Measurements from ENCODE around the gene ATP5MG. TPM values are rescaled to one million over a fixed set of nuclear protein-coding genes. Genes with fewer than 3 reads are reported as not detected.

ATP5MG gene
- polyA plus RNA-seq, 3 donors = 257 to 688 (median 648) TPM

- no peaks in the 10 kb centered on the region for H3K27me3 Mint-ChIP-seq (ENCODE audit: low read depth in 3 of 3)
- 100% methylated on average over 1 of the region's 4 CpGs for WGBS (ENCODE audit: insufficient coverage)
- H4K20me1 ChIP-seq (ENCODE audit: insufficient read depth, low read length) = peaks cover 99% of the 10 kb centered on the region
- H3K4me1 ChIP-seq (ENCODE audit: control insufficient read depth in 1 of 2, insufficient read depth in 2 of 2, low read length in 2 of 2) = peaks cover 0 to 5% of the 10 kb centered on the region in 2 donors
- no peaks in the 10 kb centered on the region for H3K9me3 Mint-ChIP-seq
- H3K4me3 Mint-ChIP-seq = no peak overlapping the region
- H3K36me3 Mint-ChIP-seq = peaks cover 16 to 41% of the 10 kb centered on the region in 2 donors
- no peak overlapping the region for H3K27ac ChIP-seq (ENCODE audit: low read depth in 1 of 2, low read length in 2 of 2)
- H3K27me3 ChIP-seq (ENCODE audit: control insufficient read depth in 2 of 2, insufficient read depth in 2 of 2, low read length in 2 of 2) = no peaks in the 10 kb centered on the region
- no peak overlapping the region for H3K9ac ChIP-seq (ENCODE audit: insufficient read depth, low read length, poor library complexity, severe bottlenecking)
- no peak overlapping the region for H3K4me3 ChIP-seq (replicated peaks in 1 of 3; ENCODE audit: low read depth in 2 of 3, low read length in 3 of 3)
- no peak for DNase-seq
- no peak overlapping the region for H3K27ac Mint-ChIP-seq
- peaks cover 2 to 24% of the 10 kb centered on the region in 2 donors for H3K36me3 ChIP-seq (replicated peaks in 1 of 2; ENCODE audit: control insufficient read depth in 1 of 2, insufficient read depth in 2 of 2, low read length in 2 of 2)
- peaks cover 99% of the 10 kb centered on the region for H3K79me2 ChIP-seq (ENCODE audit: insufficient read depth, low read length)
- intact Hi-C loops (cut with micrococcal nuclease) = no loop called here
- no peak overlapping the region for H2AFZ ChIP-seq (ENCODE audit: insufficient read depth, low read depth, low read length, poor library complexity, severe bottlenecking)
- TF ChIP-seq CTCF (IDR thresholded peaks at IDR 0.05) = no peak
- H3K4me2 ChIP-seq (replicated peaks; ENCODE audit: extremely low read depth, low read length, poor library complexity, severe bottlenecking) = no peak overlapping the region
- peaks cover 9% of the 10 kb centered on the region for H3K4me1 Mint-ChIP-seq
- no peaks in the 10 kb centered on the region for H3K9me3 ChIP-seq (replicated peaks in 1 of 2; ENCODE audit: control insufficient read depth in 1 of 2, insufficient read depth in 1 of 2, low read length in 2 of 2)
Observed at GRCh38 chr11:118449316-118449918, 48.0 kb downstream of the ATP5MG start.

GRCh38 chr11:118450451-118450850, 49.0 kb downstream of the ATP5MG start:
- Histone ChIP-seq H3K4me2 (replicated peaks; ENCODE audit: extremely low read depth, low read length, poor library complexity, severe bottlenecking) (no peak overlapping the region), H2AFZ (ENCODE audit: insufficient read depth, low read depth, low read length, poor library complexity, severe bottlenecking) (no peak overlapping the region), H3K4me1 (ENCODE audit: control insufficient read depth in 1 of 2, insufficient read depth in 2 of 2, low read length in 2 of 2) (peaks cover 0 to 5% of the 10 kb centered on the region in 2 donors), H3K9ac (ENCODE audit: insufficient read depth, low read length, poor library complexity, severe bottlenecking) (no peak overlapping the region), H4K20me1 (ENCODE audit: insufficient read depth, low read length) (peaks cover 99% of the 10 kb centered on the region), H3K4me3 (replicated peaks in 1 of 3; ENCODE audit: low read depth in 2 of 3, low read length in 3 of 3) (no peak overlapping the region), H3K36me3 (replicated peaks in 1 of 2; ENCODE audit: control insufficient read depth in 1 of 2, insufficient read depth in 2 of 2, low read length in 2 of 2) (peaks cover 2 to 19% of the 10 kb centered on the region in 2 donors), H3K27me3 (ENCODE audit: control insufficient read depth in 2 of 2, insufficient read depth in 2 of 2, low read length in 2 of 2) (no peaks in the 10 kb centered on the region), H3K9me3 (replicated peaks in 1 of 2; ENCODE audit: control insufficient read depth in 1 of 2, insufficient read depth in 1 of 2, low read length in 2 of 2) (no peaks in the 10 kb centered on the region), H3K27ac (ENCODE audit: low read depth in 1 of 2, low read length in 2 of 2) (no peak overlapping the region), H3K79me2 (ENCODE audit: insufficient read depth, low read length) (peaks cover 99% of the 10 kb centered on the region)
- no peak overlapping the region for H3K27ac Mint-ChIP-seq
- H3K9me3 Mint-ChIP-seq = no peaks in the 10 kb centered on the region
- H3K36me3 Mint-ChIP-seq = peaks cover 14 to 36% of the 10 kb centered on the region in 2 donors
- WGBS (ENCODE audit: insufficient coverage) = no CpG with 5 or more reads among the region's 1 CpG
- intact Hi-C loops (cut with micrococcal nuclease) = no loop called here
- H3K27me3 Mint-ChIP-seq (ENCODE audit: low read depth in 3 of 3) = no peaks in the 10 kb centered on the region
- TF ChIP-seq CTCF (IDR thresholded peaks at IDR 0.05) = no peak
- peaks cover 9% of the 10 kb centered on the region for H3K4me1 Mint-ChIP-seq
- no peak overlapping the region for H3K4me3 Mint-ChIP-seq
- no peak for DNase-seq

Other genes with a start within 250 kb of the ATP5MG start
- under 1 TPM in 1 of 3 donors, not detected in 2; 0.76 TPM for gene SCN4B, start 248.8 kb upstream of the ATP5MG start, polyA plus RNA-seq
- gene SCN2B, start 225.0 kb upstream of the ATP5MG start, polyA plus RNA-seq = under 1 TPM in 1 of 3 donors, not detected in 2; 0.01 TPM
- 100 to 1,000 TPM; 316 to 968 (median 748) TPM for gene JAML, start 176.6 kb upstream of the ATP5MG start, polyA plus RNA-seq
- 1 to 10 TPM; 4.2 to 8.5 (median 8.0) TPM for gene MPZL3, start 149.2 kb upstream of the ATP5MG start, polyA plus RNA-seq
- gene MPZL2, start 137.3 kb upstream of the ATP5MG start, polyA plus RNA-seq = 10 to 100 TPM in 2 of 3 donors, 1 to 10 TPM in 1; 8.0 to 18.6 (median 14.2) TPM
- 1 to 10 TPM in 2 of 3 donors, under 1 TPM in 1; 0.12 to 1.6 (median 1.5) TPM for gene CD3E, start 96.9 kb upstream of the ATP5MG start, polyA plus RNA-seq
- gene CD3D, start 58.9 kb upstream of the ATP5MG start, polyA plus RNA-seq = 1 to 10 TPM in 2 of 3 donors, not detected in 1; 2.2 to 3.1 TPM
- 1 to 10 TPM in 1 of 3 donors, under 1 TPM in 1, not detected in 1; 0.84 to 1.9 TPM for gene CD3G, start 57.3 kb upstream of the ATP5MG start, polyA plus RNA-seq
- gene UBE4A, start 42.0 kb upstream of the ATP5MG start, polyA plus RNA-seq = 10 to 100 TPM; 21.6 to 33.9 (median 22.7) TPM
- gene KMT2A, start 34.9 kb downstream of the ATP5MG start, polyA plus RNA-seq = 10 to 100 TPM in 1 of 3 donors, 1 to 10 TPM in 2; 3.3 to 21.7 (median 3.5) TPM
- gene TTC36, start 125.9 kb downstream of the ATP5MG start, polyA plus RNA-seq = not detected
- under 1 TPM in 1 of 3 donors, not detected in 2; 0.57 TPM for gene TMEM25, start 129.6 kb downstream of the ATP5MG start, polyA plus RNA-seq
- gene IFT46, start 164.3 kb downstream of the ATP5MG start, polyA plus RNA-seq = 1 to 10 TPM; 2.8 to 5.8 (median 4.8) TPM
- 100 to 1,000 TPM in 1 of 3 donors, 10 to 100 TPM in 2; 36.1 to 101 (median 79.7) TPM for gene ARCN1, start 170.8 kb downstream of the ATP5MG start, polyA plus RNA-seq
- under 1 TPM in 1 of 3 donors, not detected in 2; 0.17 TPM for gene PHLDB1, start 206.0 kb downstream of the ATP5MG start, polyA plus RNA-seq